HL-60/S4 treated with phorbol 12-myristate 13-acetate at 8.2 ng/mL for 4 days and 3 days (cell line): ENCODE data around the gene PTPN11.
"Not testable (repeated sequence)": the region's sequence is repeated elsewhere in the genome, so short reads cannot be mapped to it uniquely, and the experiment has no call there.

Source experiments
- in situ Hi-C: fragments of 300-500 bp; cut with MboI; formaldehyde crosslinking; loops from 2 replicates; pipeline ENCODE4 v1.15.0; 2022; ENCODE audit warnings: low sequenced_read_pairs

PTPN11 gene

GRCh38 chr12:112447106-112447505, 28.4 kb downstream of the PTPN11 start:
- in situ Hi-C loops = no loop called here

- in situ Hi-C loops = not testable (repeated sequence)
These were observed 29.4 kb downstream of the PTPN11 start for GRCh38 chr12:112448165-112448564.

- in situ Hi-C loops = no loop called here
These were observed 32.0 kb downstream of the PTPN11 start for GRCh38 chr12:112450725-112451124.

GRCh38 chr12:112456029-112456428, 37.3 kb downstream of the PTPN11 start:
- in situ Hi-C loops = no loop called here

GRCh38 chr12:112457142-112457541, 38.4 kb downstream of the PTPN11 start:
- in situ Hi-C loops = not testable (repeated sequence)

GRCh38 chr12:112458330-112458729, 39.6 kb downstream of the PTPN11 start:
- in situ Hi-C loops = no loop called here

GRCh38 chr12:112458751-112459150, 40.0 kb downstream of the PTPN11 start:
- in situ Hi-C loops = no loop called here

GRCh38 chr12:112463478-112463877, 44.7 kb downstream of the PTPN11 start:
- in situ Hi-C loops = no loop called here

- in situ Hi-C loops = no loop called here
These were observed 45.9 kb downstream of the PTPN11 start for GRCh38 chr12:112464605-112465004.

GRCh38 chr12:112466011-112466422, 47.3 kb downstream of the PTPN11 start:
- in situ Hi-C loops = no loop called here

GRCh38 chr12:112466835-112467234, 48.1 kb downstream of the PTPN11 start:
- in situ Hi-C loops = no loop called here

- in situ Hi-C loops = no loop called here
These were observed 49.3 kb downstream of the PTPN11 start for GRCh38 chr12:112468046-112468445.

GRCh38 chr12:112473056-112473455, 54.3 kb downstream of the PTPN11 start:
- in situ Hi-C loops = no loop called here

GRCh38 chr12:112479413-112479812, 60.7 kb downstream of the PTPN11 start:
- in situ Hi-C loops = no loop called here

- in situ Hi-C loops = no loop called here
These were observed 62.2 kb downstream of the PTPN11 start for GRCh38 chr12:112480931-112481330.

- in situ Hi-C loops = no loop called here
These were observed 64.0 kb downstream of the PTPN11 start for GRCh38 chr12:112482733-112483132.

- in situ Hi-C loops = no loop called here
These were observed 67.6 kb downstream of the PTPN11 start for GRCh38 chr12:112486361-112486760.

GRCh38 chr12:112488257-112488876, 69.6 kb downstream of the PTPN11 start:
- in situ Hi-C loops = no loop called here

GRCh38 chr12:112489456-112489855, 70.7 kb downstream of the PTPN11 start:
- in situ Hi-C loops = no loop called here

- in situ Hi-C loops = no loop called here
These were observed 77.7 kb downstream of the PTPN11 start for GRCh38 chr12:112496496-112496895.

- in situ Hi-C loops = no loop called here
These were observed 79.8 kb downstream of the PTPN11 start for GRCh38 chr12:112498580-112498979.

- in situ Hi-C loops = no loop called here
These were observed 84.8 kb downstream of the PTPN11 start for GRCh38 chr12:112503512-112503911.

- in situ Hi-C loops = no loop called here
These were observed 87.9 kb downstream of the PTPN11 start for GRCh38 chr12:112506513-112507166.
